Measurements from ENCODE around the gene OSBPL8.

Gene OSBPL8

GRCh38 chr12:76555797-76556196 is 3.8 kb downstream of the OSBPL8 start:
- no peak for DNase-seq

DNA sequence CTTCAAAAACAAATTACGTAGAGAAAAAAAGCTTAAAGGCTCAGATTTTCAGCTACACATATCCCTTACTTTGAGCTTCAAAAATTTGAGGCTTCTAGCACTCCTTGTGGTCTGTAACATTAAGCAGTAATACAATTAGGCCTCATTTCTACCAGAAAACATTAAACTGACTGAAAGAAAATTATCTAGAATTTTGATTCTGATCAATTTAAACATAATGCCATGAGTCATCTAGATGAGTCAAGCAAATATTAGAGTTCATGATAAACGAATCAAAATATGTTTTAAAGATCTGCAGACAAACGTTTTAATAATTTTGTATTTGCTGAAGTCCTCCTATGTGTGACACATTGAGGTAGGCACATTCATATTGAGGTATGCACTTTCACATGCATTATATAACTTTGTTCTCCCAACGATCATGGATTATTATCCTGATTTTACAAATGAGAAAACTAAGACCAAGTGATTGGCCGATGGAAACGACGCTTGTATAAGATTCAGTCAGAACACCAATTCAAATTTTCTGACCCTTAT is 4.3 kb downstream of the OSBPL8 start:
- DNase-seq: no peak

DNA sequence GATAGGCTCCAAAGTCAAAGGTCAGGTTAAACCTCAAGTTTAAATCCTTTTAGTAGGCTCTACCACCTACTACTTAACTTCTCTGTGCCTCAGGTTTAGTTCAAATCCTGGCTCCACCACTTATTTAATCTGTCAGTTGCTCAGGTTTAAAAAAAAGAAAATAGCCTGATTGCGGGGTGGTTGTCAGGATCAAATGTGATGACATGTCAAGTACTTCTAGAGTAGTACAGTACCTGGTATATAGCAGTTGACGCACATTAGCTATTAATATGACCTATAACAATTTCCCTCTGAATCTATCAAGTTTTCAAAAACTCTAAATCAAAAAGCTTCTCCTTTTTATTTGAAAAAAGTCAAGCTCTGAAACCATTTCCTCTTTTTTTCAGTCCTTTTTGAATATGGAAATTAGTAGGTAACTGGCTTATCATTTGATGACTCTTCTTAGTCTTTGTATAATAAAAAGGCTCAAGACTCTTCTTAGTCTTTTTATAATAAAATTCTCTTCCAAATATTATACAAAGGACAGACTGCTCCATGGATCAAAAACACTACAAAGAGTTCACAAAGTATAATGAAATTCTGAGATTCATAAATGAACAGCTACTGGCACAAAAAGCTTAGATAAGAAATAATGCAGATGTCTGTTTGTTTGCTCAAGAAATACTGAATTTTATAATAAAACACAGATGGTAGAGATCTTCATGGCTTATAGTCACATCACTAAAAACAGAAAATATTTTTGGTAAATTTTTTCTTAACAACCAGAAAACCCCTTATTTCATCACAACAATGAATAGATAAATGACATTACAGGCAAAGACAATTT is 5.0 kb downstream of the OSBPL8 start:
- no peak for DNase-seq

- no peak for DNase-seq
These were observed 7.1 kb downstream of the OSBPL8 start for GRCh38 chr12:76552343-76552938.

DNA sequence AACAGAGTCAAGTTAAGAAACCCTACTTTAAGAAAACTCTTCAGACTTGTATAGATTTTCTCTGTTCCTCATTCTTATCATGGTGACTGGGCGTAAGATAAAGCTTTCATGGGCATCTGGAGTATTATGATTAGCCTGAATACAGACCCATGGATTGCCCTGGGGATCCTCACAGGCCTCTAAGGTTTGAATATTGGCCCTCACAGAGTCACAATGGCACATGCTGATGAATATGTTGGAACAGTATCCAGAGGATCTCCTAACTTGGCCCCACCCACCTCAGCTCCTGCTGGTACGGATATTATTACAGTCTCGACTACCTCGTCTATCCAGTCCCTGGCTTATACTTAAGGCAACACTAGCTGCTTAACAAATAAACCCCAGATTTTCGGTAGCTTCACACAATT is 8.1 kb downstream of the OSBPL8 start:
- DNase-seq: no peak

GRCh38 chr12:76549131-76549530 is 10.4 kb downstream of the OSBPL8 start:
- DNase-seq: no peak

DNA sequence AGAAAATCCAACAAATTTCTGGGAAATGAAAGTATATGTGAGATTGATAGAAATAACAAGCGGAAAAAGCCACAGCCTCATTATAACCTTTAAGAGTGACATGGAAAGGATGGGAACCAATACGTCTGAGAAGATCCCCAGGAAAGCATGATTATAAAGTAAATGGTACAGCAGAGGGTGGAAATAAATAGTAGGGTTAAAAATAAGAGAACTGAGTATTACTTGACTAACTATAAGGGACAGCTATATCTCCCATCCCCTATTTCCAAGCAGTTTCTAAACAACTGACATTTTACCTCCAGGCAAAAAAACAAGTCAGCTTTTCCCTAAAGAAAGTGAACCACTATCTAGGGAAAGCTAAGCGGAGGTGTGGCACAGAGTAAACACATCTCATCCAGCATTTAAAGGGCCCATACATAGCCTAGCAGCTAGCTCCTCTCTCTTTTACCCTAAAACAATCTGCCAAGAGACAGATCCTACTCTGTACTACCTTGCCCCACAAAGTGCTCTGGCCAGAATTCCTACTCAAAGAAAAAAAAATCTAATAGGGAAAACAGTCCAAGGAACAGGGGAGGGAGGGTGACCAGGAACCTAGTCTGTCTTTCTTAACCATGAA is 11.2 kb downstream of the OSBPL8 start:
- DNase-seq: no peak

GRCh38 chr12:76547526-76547925 is 12.0 kb downstream of the OSBPL8 start:
- DNase-seq: no peak

GRCh38 chr12:76546889-76547288 is 12.7 kb downstream of the OSBPL8 start:
- no peak for DNase-seq

DNA sequence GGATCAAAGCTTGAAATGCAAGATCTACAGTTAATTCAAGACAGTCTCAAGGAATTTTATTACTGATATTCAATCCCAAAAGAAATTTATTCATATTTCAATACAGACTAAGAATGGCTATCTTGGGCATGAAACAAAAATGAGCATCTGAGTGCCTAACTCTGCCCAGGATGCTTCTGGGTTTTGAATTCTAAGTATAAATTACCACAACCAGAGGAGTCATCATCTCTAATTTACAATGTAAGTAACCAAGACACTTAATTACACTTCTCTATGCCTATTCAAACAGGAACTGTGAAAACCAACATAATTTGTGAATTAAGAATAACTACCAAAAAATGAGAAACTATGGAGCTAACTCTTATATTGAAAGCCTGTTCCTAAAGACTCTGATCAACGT is 14.1 kb downstream of the OSBPL8 start:
- no peak for DNase-seq

GRCh38 chr12:76544601-76545261 is 14.8 kb downstream of the OSBPL8 start:
- no peak for DNase-seq

- no peak for DNase-seq
These were observed 15.7 kb downstream of the OSBPL8 start for GRCh38 chr12:76543813-76544347.

GRCh38 chr12:76542908-76543307 is 16.7 kb downstream of the OSBPL8 start:
- DNase-seq: no peak

- DNase-seq: no peak
These were observed 19.8 kb downstream of the OSBPL8 start for GRCh38 chr12:76539727-76540126.

DNA sequence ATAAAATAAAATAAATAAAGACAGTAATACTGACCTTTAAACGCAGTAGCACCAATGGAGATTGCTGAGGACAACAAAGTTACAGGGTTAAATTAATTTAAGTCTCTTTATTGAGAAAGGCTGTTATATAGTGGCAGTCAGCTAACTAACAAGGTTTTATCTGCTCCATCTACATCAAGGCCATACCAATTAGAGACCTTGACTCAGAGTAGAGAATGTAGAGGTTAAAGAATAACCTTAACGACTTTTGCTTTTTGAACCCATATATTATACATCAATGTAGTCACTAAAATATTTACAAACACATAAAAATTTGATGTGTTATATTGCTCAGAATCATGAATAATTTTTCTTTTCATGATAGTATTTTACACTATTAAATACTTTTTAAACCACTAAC is 21.6 kb downstream of the OSBPL8 start:
- DNase-seq: no peak

GRCh38 chr12:76536546-76536945 is 23.0 kb downstream of the OSBPL8 start:
- DNase-seq: no peak

- DNase-seq: no peak
These were observed 24.4 kb downstream of the OSBPL8 start for GRCh38 chr12:76535170-76535569.

- DNase-seq: no peak
These were observed 26.2 kb downstream of the OSBPL8 start for GRCh38 chr12:76533331-76533730.

DNA sequence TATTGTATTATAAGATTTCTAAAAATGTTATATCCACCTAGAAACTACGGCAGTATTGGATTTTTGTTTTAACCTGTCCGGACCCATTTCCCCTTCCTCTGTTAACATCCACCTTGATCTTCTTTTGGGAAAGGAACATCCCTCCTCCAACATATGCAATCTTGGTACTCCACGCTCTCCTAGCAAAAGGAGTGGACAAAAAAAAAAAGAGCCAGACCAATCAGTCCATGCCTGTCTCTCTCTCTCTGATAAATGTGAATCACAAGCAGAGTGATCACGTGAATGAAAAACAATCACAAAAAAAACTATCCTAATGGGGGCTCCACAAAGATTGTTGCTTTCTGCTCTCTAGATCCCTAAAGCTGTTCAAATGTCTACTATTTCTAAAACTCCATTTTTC is 27.1 kb downstream of the OSBPL8 start:
- no peak for DNase-seq

DNA sequence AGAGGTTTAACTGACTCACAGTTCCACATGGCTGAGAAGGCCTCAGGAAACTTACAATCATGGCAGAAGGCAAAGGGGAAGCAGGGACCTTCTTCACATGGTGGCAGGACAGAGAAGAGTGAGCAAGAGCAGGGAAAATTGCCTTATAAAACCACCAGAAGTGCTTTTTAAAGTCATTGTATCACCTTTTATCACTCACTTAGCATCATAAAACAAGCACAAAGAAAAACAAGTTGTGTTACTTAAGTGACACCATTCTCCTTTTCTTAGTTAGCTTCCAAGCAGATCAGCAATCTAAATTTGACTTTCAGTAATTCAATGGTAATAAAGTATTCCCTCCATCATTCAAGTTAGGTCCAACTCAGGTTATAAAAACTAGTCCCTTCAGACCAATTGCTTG is 28.5 kb downstream of the OSBPL8 start:
- no peak for DNase-seq

DNA sequence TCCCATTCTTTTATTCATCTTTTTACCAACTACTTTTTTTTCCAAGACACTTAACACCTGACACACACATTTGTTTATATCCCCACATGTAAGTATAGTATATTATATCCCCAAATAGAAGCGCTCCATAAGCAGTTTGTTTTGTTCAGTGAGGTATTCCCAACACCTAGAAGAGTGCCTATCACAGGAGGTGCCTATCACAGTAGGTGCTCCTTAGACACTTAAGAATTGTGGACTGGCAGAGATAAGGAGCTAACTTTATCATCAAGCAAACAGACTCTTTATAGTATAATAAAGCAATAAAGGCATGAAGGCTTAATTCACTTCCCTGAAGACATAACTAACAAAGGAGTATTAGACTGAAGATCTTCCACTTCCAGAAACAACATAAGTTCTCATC is 29.1 kb downstream of the OSBPL8 start:
- DNase-seq: no peak

DNA sequence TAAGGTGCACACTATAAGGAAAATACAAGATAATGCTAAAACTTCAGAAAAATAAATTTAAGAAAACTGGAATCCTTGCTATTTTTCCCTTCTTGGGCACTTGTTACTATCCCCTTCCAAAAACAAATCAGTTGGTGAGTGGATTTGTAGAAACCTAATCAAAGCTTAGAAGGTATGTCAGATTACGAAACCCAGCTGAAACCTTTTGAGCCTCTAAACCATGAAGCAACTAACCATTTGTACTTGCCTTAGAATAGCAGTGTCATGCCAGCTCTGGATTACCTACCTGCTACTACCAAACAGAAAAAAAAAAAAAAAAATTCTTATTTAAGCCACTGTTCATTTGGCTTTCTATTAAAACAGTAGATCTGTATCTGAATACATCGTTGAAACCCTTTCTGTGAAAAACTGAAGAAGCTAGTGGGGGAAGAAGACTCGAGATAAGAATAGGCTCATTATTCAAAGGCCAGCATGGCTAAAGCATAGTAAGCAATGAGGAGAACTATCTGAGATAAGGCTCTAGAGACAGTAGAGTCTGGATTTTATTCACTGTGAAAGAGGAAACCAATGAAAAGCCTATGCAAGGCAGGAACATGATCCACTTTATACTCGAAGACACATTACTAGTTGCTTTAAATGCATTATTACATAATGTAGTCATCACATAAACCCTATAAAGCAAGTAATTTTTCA is 30.2 kb downstream of the OSBPL8 start:
- no peak for DNase-seq

- DNase-seq: no peak
These were observed 36.2 kb downstream of the OSBPL8 start for GRCh38 chr12:76523408-76523807.

All from eye (tissue), 1 donor.